ENCODE measurements around the gene RNF213.

Gene RNF213

DNA sequence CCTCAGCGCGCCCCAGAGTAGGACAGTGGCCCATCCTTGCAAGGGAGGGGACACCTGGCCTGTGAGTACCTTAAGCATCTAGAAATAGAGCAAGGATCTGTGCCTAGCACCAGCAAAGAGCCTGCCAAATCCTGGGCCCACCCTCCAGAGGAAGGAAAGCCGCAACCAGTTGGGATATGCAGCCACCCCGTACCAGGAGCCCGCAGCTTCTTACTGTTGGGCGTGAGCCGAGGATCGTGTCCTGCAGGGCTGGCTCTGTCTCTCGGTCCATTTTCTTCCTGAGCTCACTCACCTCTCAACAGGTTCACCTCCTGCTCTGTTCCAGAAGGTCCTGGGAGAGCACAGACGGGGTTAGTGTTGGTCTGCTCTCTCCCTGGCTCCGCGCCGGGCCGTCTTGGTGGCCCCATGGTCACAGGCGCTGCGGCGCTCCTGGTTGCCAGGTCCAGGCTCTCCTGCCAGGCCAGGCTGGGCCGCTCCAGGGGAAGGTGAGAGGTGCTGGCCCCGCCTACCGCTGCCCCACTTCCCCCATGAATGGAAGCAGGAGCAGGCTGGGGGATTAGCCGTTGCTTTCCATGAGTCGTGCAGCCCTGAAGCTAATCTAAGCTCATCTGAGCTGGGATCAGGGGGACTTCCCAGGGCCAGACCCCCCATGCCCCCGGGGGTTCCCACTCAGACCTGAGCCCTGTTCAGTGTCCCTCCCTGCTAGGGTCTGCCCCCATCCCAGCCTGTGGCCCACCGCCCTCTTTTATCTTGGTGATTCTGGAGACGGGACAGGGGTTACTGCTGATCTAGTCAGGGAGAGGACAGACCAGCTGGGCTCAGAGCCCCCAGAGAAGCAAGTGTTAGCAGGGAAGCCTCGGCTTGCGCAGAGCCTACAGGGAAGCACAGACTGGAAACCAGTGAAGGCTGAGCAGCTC is 167.0 kb downstream of the RNF213 start:
- Histone ChIP-seq H3K4me1 (ENCODE audit: insufficient read depth, low read length, severe bottlenecking) (no peaks in the 10 kb centered on the region), H2AFZ (ENCODE audit: low read length) (no peak overlapping the region)

DNA sequence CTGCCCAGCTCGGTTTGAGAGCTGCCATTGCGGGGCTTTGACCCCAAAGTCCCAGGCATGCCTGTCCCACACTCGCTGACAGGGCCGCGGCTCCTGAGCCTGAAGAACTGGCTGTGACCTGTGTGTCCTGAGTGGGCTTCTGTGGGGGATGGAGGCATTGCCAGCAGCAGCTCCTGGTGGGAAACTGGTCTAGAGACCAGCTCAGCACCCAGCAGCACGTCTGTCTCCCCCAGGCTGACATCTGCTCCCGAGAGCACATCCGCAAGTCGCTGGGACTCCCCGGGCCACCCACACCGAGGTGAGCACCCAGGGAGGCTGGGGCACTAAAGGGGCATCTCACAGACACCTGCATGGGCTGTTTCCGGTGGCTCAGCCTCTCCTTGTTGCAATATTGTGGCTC is 167.7 kb downstream of the RNF213 start:
- Histone ChIP-seq H3K79me2 (ENCODE audit: insufficient read depth, low read length) (no peaks in the 10 kb centered on the region), H3K4me3 (ENCODE audit: low read depth, low read length, poor library complexity, severe bottlenecking) (no peak overlapping the region), H3K36me3 (ENCODE audit: insufficient read depth, low read length) (no peaks in the 10 kb centered on the region), H4K20me1 (ENCODE audit: insufficient read depth, low read length) (no peaks in the 10 kb centered on the region), H3K27ac (ENCODE audit: low read depth, low read length, poor library complexity, severe bottlenecking) (no peak overlapping the region), H3K27me3 (ENCODE audit: insufficient read depth, low read length) (peaks cover 5% of the 10 kb centered on the region), H3F3A (ENCODE audit: insufficient read depth, low read length) (no peaks in the 10 kb centered on the region), H2AFZ (ENCODE audit: low read length) (no peak overlapping the region), H3K9me3 (ENCODE audit: low read length) (no peaks in the 10 kb centered on the region), H3K4me1 (ENCODE audit: insufficient read depth, low read length, severe bottlenecking) (no peaks in the 10 kb centered on the region), H3K9ac (ENCODE audit: low read length) (no peak overlapping the region), H3K4me2 (ENCODE audit: low read length) (no peak overlapping the region), H3K9me2 (ENCODE audit: low read depth, low read length) (no peaks in the 10 kb centered on the region)
- TF ChIP-seq, protein P1, sequence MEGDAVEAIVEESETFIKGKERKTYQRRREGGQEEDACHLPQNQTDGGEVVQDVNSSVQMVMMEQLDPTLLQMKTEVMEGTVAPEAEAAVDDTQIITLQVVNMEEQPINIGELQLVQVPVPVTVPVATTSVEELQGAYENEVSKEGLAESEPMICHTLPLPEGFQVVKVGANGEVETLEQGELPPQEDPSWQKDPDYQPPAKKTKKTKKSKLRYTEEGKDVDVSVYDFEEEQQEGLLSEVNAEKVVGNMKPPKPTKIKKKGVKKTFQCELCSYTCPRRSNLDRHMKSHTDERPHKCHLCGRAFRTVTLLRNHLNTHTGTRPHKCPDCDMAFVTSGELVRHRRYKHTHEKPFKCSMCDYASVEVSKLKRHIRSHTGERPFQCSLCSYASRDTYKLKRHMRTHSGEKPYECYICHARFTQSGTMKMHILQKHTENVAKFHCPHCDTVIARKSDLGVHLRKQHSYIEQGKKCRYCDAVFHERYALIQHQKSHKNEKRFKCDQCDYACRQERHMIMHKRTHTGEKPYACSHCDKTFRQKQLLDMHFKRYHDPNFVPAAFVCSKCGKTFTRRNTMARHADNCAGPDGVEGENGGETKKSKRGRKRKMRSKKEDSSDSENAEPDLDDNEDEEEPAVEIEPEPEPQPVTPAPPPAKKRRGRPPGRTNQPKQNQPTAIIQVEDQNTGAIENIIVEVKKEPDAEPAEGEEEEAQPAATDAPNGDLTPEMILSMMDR (IDR thresholded peaks at IDR 0.05; ENCODE audit: low read length) = no peak

More for the DNA sequence above, 167.0 kb downstream of the RNF213 start:
- no peaks in the 10 kb centered on the region for H3K9me3 ChIP-seq (ENCODE audit: low read length)
- no peaks in the 10 kb centered on the region for H4K20me1 ChIP-seq (ENCODE audit: insufficient read depth, low read length)
- no peaks in the 10 kb centered on the region; the same call in 1 of the 2 replicates for H3K27me3 ChIP-seq (ENCODE audit: insufficient read depth, low read length)
- H3K27ac ChIP-seq (ENCODE audit: low read depth, low read length, poor library complexity, severe bottlenecking) = no peak overlapping the region
- no peaks in the 10 kb centered on the region for H3K36me3 ChIP-seq (ENCODE audit: insufficient read depth, low read length)
- H3K79me2 ChIP-seq (ENCODE audit: insufficient read depth, low read length) = no peaks in the 10 kb centered on the region
- no peaks in the 10 kb centered on the region for H3K9me2 ChIP-seq (ENCODE audit: low read depth, low read length)
- no peak for TF ChIP-seq EZH2 (IDR thresholded peaks at IDR 0.05; ENCODE audit: borderline replicate concordance, low read length)
- TF ChIP-seq, protein P1 (IDR thresholded peaks at IDR 0.05; ENCODE audit: low read length) = no peak
- H3K9ac ChIP-seq (ENCODE audit: low read length) = no peak overlapping the region
- H3K4me3 ChIP-seq (ENCODE audit: low read depth, low read length, poor library complexity, severe bottlenecking) = no peak overlapping the region
- H3F3A ChIP-seq (ENCODE audit: insufficient read depth, low read length) = no peaks in the 10 kb centered on the region
- no peak overlapping the region; the same call in 1 of the 2 replicates for H3K4me2 ChIP-seq (ENCODE audit: low read length)

DNA sequence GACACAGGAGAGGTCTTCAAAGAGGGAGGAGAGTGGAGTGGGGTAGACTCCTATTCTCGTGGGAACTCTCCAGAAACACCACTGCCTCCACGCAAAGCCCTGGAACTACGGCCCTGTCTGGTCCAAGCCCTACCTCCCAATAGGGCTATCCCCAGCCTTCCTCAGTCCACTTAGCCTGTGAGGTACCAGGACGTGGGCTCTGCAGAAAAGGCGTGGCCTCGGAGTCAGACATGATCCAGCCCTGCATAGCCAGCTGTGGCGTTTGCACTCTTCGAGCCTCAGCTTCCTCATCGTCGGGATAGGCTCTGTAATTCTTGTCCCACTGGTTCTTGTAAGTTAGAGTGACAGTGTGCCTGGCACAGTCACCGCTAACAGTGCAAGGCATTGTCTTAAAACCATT is 168.1 kb downstream of the RNF213 start:
- no peaks in the 10 kb centered on the region for H3K36me3 ChIP-seq (ENCODE audit: insufficient read depth, low read length)
- no peaks in the 10 kb centered on the region for H3K9me2 ChIP-seq (ENCODE audit: low read depth, low read length)
- no peak overlapping the region for H2AFZ ChIP-seq (ENCODE audit: low read length)
- no peak overlapping the region for H3K27ac ChIP-seq (ENCODE audit: low read depth, low read length, poor library complexity, severe bottlenecking)
- no peaks in the 10 kb centered on the region for H3K79me2 ChIP-seq (ENCODE audit: insufficient read depth, low read length)
- H4K20me1 ChIP-seq (ENCODE audit: insufficient read depth, low read length) = no peaks in the 10 kb centered on the region
- no peaks in the 10 kb centered on the region for H3K4me1 ChIP-seq (ENCODE audit: insufficient read depth, low read length, severe bottlenecking)
- H3K27me3 ChIP-seq (ENCODE audit: insufficient read depth, low read length) = peaks cover 5% of the 10 kb centered on the region; the same call in 1 of the 2 replicates
- no peak overlapping the region for H3K9ac ChIP-seq (ENCODE audit: low read length)
- H3K9me3 ChIP-seq (ENCODE audit: low read length) = no peaks in the 10 kb centered on the region
- no peak overlapping the region for H3K4me3 ChIP-seq (ENCODE audit: low read depth, low read length, poor library complexity, severe bottlenecking)
- H3F3A ChIP-seq (ENCODE audit: insufficient read depth, low read length) = no peaks in the 10 kb centered on the region
- TF ChIP-seq, protein P1 (IDR thresholded peaks at IDR 0.05; ENCODE audit: low read length) = no peak
- TF ChIP-seq EZH2 (IDR thresholded peaks at IDR 0.05; ENCODE audit: borderline replicate concordance, low read length) = no peak
- no peak overlapping the region for H3K4me2 ChIP-seq (ENCODE audit: low read length)
